CD4-positive, alpha-beta T cell treated with Interleukin-1 beta for 1 hour (primary cell): ENCODE measurements around the gene RCBTB1.

ENCODE experiments used
- DNase-seq, 2 donors: peaks; one replicate each; pipeline ENCODE4 v3.0.0-alpha.2; 2020 to 2022

RCBTB1 gene

GRCh38 chr13:49502954-49503353, 82.4 kb downstream of the RCBTB1 start:
- no peak for DNase-seq

GRCh38 chr13:49499889-49500660, 85.3 kb downstream of the RCBTB1 start:
- no peak for DNase-seq

- DNase-seq: no peak
Measured at GRCh38 chr13:49498206-49498605, 87.2 kb downstream of the RCBTB1 start.

GRCh38 chr13:49497272-49497671, 88.1 kb downstream of the RCBTB1 start:
- no peak for DNase-seq

GRCh38 chr13:49496837-49497236, 88.5 kb downstream of the RCBTB1 start:
- DNase-seq: peak; percentile 55 to 71

- DNase-seq: peak; percentile 87
Measured at GRCh38 chr13:49495783-49496762, 89.3 kb downstream of the RCBTB1 start, which contains the start of gene PHF11. TSS of gene PHF11 (plus strand) at chr13:49495953. CDS start at chr13:49496002, 49 bp downstream.

GRCh38 chr13:49494645-49495044, 90.7 kb downstream of the RCBTB1 start:
- DNase-seq: no peak

- DNase-seq: no peak
Measured at GRCh38 chr13:49488563-49488962, 96.8 kb downstream of the RCBTB1 start.
